ENCODE results near the gene EPHB1. TPM values are rescaled to one million over a fixed set of nuclear protein-coding genes. Genes with fewer than 3 reads are reported as not detected.

EPHB1 gene
- total RNA-seq, 4 donors from 2014 or later, result 2.3 to 5.6 (median 4.6) TPM

DNA sequence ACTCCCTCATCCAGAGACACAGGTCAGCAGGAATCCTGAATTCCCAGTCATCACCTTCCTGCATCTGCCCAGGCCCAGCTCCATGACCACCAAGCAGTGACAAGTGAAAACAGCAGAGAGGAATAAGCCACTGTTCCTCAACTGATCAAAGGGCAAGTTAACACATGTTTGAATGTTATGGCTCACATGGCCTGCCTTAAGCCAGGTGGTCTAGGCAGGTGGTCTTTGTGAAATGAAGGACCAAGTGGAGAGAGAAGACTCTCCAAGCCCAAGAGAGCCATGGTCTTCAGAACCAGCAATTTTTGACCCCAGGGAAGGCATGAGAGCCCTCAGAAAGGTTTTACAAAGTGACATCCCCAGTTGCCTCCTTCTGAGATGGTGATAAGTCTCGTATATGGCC, 161.8 kb downstream of the EPHB1 start:
- 92 to 94% methylated on average over 1 of the region's 1 CpG for WGBS, 2 donors
- H3K27ac ChIP-seq, result no peak overlapping the region
- no peaks in the 10 kb centered on the region for H3K36me3 ChIP-seq
- H3K27me3 ChIP-seq, result no peaks in the 10 kb centered on the region
- TF ChIP-seq, protein P1, sequence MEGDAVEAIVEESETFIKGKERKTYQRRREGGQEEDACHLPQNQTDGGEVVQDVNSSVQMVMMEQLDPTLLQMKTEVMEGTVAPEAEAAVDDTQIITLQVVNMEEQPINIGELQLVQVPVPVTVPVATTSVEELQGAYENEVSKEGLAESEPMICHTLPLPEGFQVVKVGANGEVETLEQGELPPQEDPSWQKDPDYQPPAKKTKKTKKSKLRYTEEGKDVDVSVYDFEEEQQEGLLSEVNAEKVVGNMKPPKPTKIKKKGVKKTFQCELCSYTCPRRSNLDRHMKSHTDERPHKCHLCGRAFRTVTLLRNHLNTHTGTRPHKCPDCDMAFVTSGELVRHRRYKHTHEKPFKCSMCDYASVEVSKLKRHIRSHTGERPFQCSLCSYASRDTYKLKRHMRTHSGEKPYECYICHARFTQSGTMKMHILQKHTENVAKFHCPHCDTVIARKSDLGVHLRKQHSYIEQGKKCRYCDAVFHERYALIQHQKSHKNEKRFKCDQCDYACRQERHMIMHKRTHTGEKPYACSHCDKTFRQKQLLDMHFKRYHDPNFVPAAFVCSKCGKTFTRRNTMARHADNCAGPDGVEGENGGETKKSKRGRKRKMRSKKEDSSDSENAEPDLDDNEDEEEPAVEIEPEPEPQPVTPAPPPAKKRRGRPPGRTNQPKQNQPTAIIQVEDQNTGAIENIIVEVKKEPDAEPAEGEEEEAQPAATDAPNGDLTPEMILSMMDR (IDR thresholded peaks at IDR 0.05), result no peak
- TF ChIP-seq POLR2A (IDR thresholded peaks at IDR 0.05), result no peak
- DNase-seq, result no peak
- no peaks in the 10 kb centered on the region for H3K9me3 ChIP-seq
- intact Hi-C loops (cut with DNase I), result no loop called here
- H3K4me3 ChIP-seq (replicated peaks in 1 of 3), result no peak overlapping the region
- H3K4me1 ChIP-seq, result no peaks in the 10 kb centered on the region

DNA sequence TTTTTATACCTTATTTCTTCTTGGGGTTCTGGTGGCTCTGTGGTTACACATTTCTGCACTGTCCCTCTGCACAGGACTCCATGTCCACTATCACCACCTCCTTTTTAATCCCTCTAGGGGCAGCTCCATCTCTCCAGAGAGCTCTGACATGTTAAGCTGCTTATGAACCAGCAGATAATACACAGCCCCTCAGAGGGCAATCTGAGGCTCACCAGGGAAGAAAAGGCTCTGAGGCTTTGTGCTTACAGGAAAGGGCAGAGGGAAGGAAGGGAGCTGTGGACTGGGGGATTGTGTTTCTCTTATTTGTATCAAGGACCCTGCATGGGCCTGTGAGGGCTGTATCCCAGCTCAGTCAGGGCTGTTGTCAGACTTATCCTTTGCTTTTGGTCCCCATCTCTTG, 164.5 kb downstream of the EPHB1 start:
- Histone ChIP-seq H3K27ac (no peak overlapping the region), H3K36me3 (no peaks in the 10 kb centered on the region), H3K27me3 (no peaks in the 10 kb centered on the region), H3K4me3 (replicated peaks in 1 of 3) (no peak overlapping the region), H3K4me1 (no peaks in the 10 kb centered on the region), H3K9me3 (no peaks in the 10 kb centered on the region)
- intact Hi-C loops (cut with DNase I), result no loop called here
- TF ChIP-seq, protein P1 (IDR thresholded peaks at IDR 0.05), result no peak
- TF ChIP-seq POLR2A (IDR thresholded peaks at IDR 0.05), result no peak
- DNase-seq, result no peak

DNA sequence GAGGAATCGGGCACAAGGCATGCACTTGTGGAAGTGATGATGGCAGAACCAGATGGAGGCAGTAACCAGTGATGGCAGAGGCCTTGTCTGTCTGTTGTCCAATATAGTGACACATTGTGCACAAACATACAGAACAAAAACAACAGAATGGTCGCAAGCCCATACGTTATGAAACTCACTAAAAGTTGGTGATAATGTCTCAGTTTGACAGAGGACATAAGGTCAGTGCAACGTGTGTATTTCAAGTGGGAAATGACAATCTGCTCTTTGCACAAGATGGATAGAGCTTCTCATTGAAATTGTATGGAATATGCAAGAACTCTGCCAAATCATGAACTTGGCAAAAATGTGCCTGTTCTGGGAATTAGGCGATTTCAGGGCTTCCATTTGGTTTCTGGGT, 169.2 kb downstream of the EPHB1 start:
- Histone ChIP-seq H3K27me3 (no peaks in the 10 kb centered on the region), H3K27ac (no peak overlapping the region), H3K4me3 (replicated peaks in 1 of 3) (no peak overlapping the region), H3K36me3 (no peaks in the 10 kb centered on the region), H3K4me1 (no peaks in the 10 kb centered on the region), H3K9me3 (no peaks in the 10 kb centered on the region)
- no peak for TF ChIP-seq POLR2A (IDR thresholded peaks at IDR 0.05)
- 88 to 89% methylated on average over 5 of the region's 5 CpGs for WGBS, 2 donors
- DNase-seq, result no peak
- intact Hi-C loops (cut with DNase I), result no loop called here

DNA sequence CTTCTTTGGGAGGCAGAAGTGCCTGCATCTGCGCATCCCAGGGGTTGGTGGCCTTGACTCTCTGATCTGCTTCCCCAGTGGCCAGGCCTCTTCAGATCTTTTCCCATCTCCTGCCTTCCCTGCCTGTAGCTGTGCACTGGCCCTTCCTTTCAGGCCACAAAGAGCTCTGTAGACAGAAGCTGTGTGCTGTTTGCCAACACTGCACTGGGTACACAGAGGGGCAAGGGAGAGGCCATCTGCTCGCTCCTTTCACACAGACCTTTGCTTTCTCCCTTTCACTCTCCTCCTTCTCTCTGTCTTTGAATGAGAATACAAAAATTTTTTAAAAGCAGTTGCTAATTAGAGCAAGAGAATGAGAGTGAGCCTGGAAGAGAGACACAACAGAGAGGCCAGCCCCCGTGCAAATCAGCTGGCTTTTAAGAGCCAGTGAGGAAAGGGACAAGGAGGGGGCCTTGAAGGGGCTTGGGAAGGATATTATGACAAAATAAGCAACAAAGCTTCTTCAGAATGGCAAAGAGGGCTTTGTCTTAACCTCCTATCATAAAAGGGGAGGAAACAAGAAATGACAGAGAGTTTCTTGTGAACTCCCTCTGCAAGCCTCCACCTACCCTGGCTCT, 170.9 kb downstream of the EPHB1 start:
- no peaks in the 10 kb centered on the region for H3K36me3 ChIP-seq
- TF ChIP-seq, protein P1 (IDR thresholded peaks at IDR 0.05), result no peak
- no peak for TF ChIP-seq POLR2A (IDR thresholded peaks at IDR 0.05)
- 82 to 83% methylated on average over 3 of the region's 3 CpGs for WGBS, 2 donors
- H3K9me3 ChIP-seq, result no peaks in the 10 kb centered on the region
- no peaks in the 10 kb centered on the region for H3K27me3 ChIP-seq
- no peaks in the 10 kb centered on the region for H3K4me1 ChIP-seq
- no peak overlapping the region for H3K27ac ChIP-seq
- DNase-seq, result no peak
- H3K4me3 ChIP-seq (replicated peaks in 1 of 3), result no peak overlapping the region
- intact Hi-C loops (cut with DNase I), result no loop called here

DNA sequence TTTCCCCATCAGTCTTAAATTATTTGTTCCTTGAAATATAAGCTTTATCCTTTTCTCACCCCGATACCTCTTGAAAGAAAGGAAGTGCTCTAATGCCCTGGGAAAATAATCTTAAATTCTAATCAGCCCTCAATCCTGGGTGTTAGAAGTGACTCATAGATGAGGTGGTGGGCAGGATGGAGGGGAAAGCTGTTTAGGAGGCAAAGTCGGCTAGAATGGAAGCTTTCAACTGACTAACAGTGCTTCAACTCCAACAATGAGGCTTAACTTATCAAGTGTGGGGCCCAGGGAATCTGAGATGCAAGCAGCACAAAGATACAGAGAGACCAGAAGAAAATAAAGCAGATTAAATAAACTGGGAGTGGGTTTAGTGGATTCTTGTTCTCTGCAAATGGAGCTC, 175.8 kb downstream of the EPHB1 start:
- 70 to 74% methylated on average over 2 of the region's 2 CpGs for WGBS, 2 donors
- TF ChIP-seq POLR2A (IDR thresholded peaks at IDR 0.05), result no peak
- TF ChIP-seq, protein P1 (IDR thresholded peaks at IDR 0.05), result no peak
- intact Hi-C loops (cut with DNase I), result no loop called here

More for the DNA sequence above, 175.8 kb downstream of the EPHB1 start:
- no peak overlapping the region for H3K4me3 ChIP-seq (replicated peaks in 1 of 3)
- H3K4me1 ChIP-seq, result no peaks in the 10 kb centered on the region
- no peak for DNase-seq
- H3K9me3 ChIP-seq, result no peaks in the 10 kb centered on the region
- no peaks in the 10 kb centered on the region for H3K27me3 ChIP-seq
- no peaks in the 10 kb centered on the region for H3K36me3 ChIP-seq
- no peak overlapping the region for H3K27ac ChIP-seq

Data from thyroid gland (tissue), 4 donors.